Ascending aorta (tissue), 2 donors: ENCODE measurements around the gene C15orf39. TPM values are rescaled to one million over a fixed set of nuclear protein-coding genes. Genes with fewer than 3 reads are reported as not detected.

Experiments used
- DNase-seq, 2 donors: peaks; one replicate each; pipeline ENCODE4 v3.0.0-alpha.2; 2019; ENCODE audit warnings: low spot score in 2 of 2
- H3K27ac ChIP-seq, 2 donors: fragments of 200-600 bp; sonication (generic); one replicate each; pipeline ENCODE4 v1.5.1; 2016 to 2017; ENCODE audit warnings: mild to moderate bottlenecking in 1 of 2
- H3K27me3 ChIP-seq: fragments of 200-600 bp; sonication (generic); one replicate; pipeline ENCODE4 v1.5.1; 2017
- H3K36me3 ChIP-seq, 2 donors: fragments of 200-600 bp; sonication (generic); one replicate each; pipeline ENCODE4 v1.5.1; 2016
- H3K4me1 ChIP-seq, 2 donors: fragments of 200-600 bp; sonication (generic); one replicate each; pipeline ENCODE4 v1.5.1; 2016 to 2017; ENCODE audit warnings: mild to moderate bottlenecking in 1 of 2
- H3K4me3 ChIP-seq, 2 donors: fragments of 200-600 bp; sonication (generic); one replicate each; pipeline ENCODE4 v1.5.1; 2016 to 2017; ENCODE audit warnings: mild to moderate bottlenecking in 1 of 2
- H3K9me3 ChIP-seq, 2 donors: fragments of 200-600 bp; sonication (generic); one replicate each; pipeline ENCODE4 v1.5.1; 2016
- CTCF ChIP-seq, 3 experiments: fragments of 200-600 bp in 2 of 3; fragments of 450-650 bp in 1 of 3; sonication (generic) in 2 of 3; IDR thresholded peaks; one replicate each; pipeline ENCODE4 v1.5.1; 2016 to 2019; ENCODE audit warnings: antibody characterized with exemption in 3 of 3, mild to moderate bottlenecking in 1 of 3, moderate library complexity in 1 of 3
- intact Hi-C: fragments of 100-400 bp; cut with DNase I; formaldehyde crosslinking; loops from one replicate; pipeline ENCODE4 v1.15.1; 2023
- total RNA-seq: library from RNA; depleted of rRNA; stranded (reverse); fragments of >200 nt; gene quantifications from one replicate; pipeline ENCODE4 v1.1.0, GENCODE V29; 2016

C15orf39 gene
- 30.8 TPM for total RNA-seq

DNA sequence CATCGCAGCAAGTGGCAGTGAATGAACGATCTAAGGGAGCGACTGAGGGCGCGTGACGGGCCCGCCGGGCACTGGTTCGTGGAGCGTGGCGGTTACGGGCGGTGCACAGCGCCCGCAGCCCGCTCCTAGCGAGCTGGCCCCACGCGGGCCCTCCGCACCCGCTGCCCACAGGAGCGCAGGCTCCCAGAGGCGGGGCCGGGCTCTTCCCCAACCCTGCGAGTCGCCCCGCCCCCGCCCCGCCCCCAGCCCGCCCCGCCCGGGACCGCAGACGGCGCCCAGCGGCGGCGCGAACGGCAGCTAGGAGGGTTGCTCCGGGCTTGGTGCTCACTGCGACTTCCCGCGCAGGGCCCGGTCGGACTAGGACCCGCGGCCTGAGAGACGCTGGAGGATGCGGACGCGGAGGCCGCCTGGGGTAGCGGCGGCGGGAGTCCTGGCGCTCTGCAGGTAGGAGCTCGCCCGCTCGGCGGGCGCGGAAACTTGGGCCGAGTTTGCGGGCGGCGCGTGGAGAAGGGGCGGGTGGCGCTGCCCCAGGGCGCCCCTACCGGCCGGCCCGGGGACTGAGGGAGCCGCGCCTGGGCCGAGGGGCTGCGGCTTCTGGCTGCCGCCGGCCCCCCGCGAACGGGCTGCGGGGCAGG is at the start of gene C15orf39:
C15orf39 (plus strand) TSS at position 267 of the 635 bp plus-strand sequence. CDS start 4,167 bp downstream, outside the sequence.
- H3K27ac ChIP-seq = peak within 1 kb of the TSS; percentile 96 to 98
- peak in 1 of 2 donors; percentile 84 for DNase-seq
- peak; percentile 59 to 99 (median 75) for TF ChIP-seq CTCF (IDR thresholded peaks at IDR 0.05)
- H3K27me3 ChIP-seq = no peaks in the 10 kb centered on the region
- peaks cover 8 to 9% of the 10 kb centered on the region in 2 donors for H3K36me3 ChIP-seq
- H3K4me3 ChIP-seq = peak within 1 kb of the TSS; percentile 87 to 96
- no peaks in the 10 kb centered on the region for H3K9me3 ChIP-seq
- intact Hi-C loops = loop anchor here (1.0 to 10.0 kb wide), 5 partner anchors 23 to 253 kb away; partner anchors contain the start of genes PPCDC, RPP25 and SIN3A
- peaks cover 17 to 33% of the 10 kb centered on the region in 2 donors for H3K4me1 ChIP-seq

GRCh38 chr15:75152382-75153079 is 49.2 kb upstream of the C15orf39 start:
- Histone ChIP-seq H3K36me3 (no peaks in the 10 kb centered on the region), H3K4me1 (no peaks in the 10 kb centered on the region), H3K9me3 (no peaks in the 10 kb centered on the region), H3K27me3 (no peaks in the 10 kb centered on the region), H3K4me3 (no peak overlapping the region), H3K27ac (peak overlapping the region in 1 of 2 donors; percentile 5)
- DNase-seq = no peak
- TF ChIP-seq CTCF (IDR thresholded peaks at IDR 0.05) = no peak
- intact Hi-C loops = loop anchor here (5.0 kb wide), 1 partner anchor 50 kb away; the partner anchor contains the start of gene C15orf39

- H3K27ac ChIP-seq = no peak overlapping the region
- H3K4me3 ChIP-seq = no peak overlapping the region
- H3K27me3 ChIP-seq = no peaks in the 10 kb centered on the region
- H3K4me1 ChIP-seq = no peaks in the 10 kb centered on the region
- no peaks in the 10 kb centered on the region for H3K9me3 ChIP-seq
- DNase-seq = peak in 1 of 2 donors; percentile 12
- no peaks in the 10 kb centered on the region for H3K36me3 ChIP-seq
- no peak for TF ChIP-seq CTCF (IDR thresholded peaks at IDR 0.05)
- intact Hi-C loops = loop anchor here (5.0 kb wide), 1 partner anchor 49 kb away; the partner anchor contains the start of gene C15orf39
These were observed 48.6 kb upstream of the C15orf39 start for GRCh38 chr15:75153087-75153486.

- intact Hi-C loops = loop anchor here (5.0 kb wide), 1 partner anchor 49 kb away; the partner anchor contains the start of gene C15orf39
- Histone ChIP-seq H3K36me3 (no peaks in the 10 kb centered on the region), H3K9me3 (no peaks in the 10 kb centered on the region), H3K4me1 (no peaks in the 10 kb centered on the region), H3K4me3 (no peak overlapping the region), H3K27me3 (no peaks in the 10 kb centered on the region), H3K27ac (no peak overlapping the region)
- no peak for DNase-seq
- no peak for TF ChIP-seq CTCF (IDR thresholded peaks at IDR 0.05)
These were observed 48.0 kb upstream of the C15orf39 start for GRCh38 chr15:75153565-75154276.

- no peaks in the 10 kb centered on the region for H3K36me3 ChIP-seq
- no peak for TF ChIP-seq CTCF (IDR thresholded peaks at IDR 0.05)
- DNase-seq = no peak
These were observed 47.1 kb upstream of the C15orf39 start for GRCh38 chr15:75154461-75155062.

More at GRCh38 chr15:75154461-75155062, 47.1 kb upstream of the C15orf39 start:
- intact Hi-C loops = loop anchor here (5.0 kb wide), 1 partner anchor 48 kb away; the partner anchor contains the start of gene C15orf39
- no peak overlapping the region for H3K27ac ChIP-seq
- no peaks in the 10 kb centered on the region for H3K4me1 ChIP-seq
- no peaks in the 10 kb centered on the region for H3K27me3 ChIP-seq
- no peak overlapping the region for H3K4me3 ChIP-seq
- no peaks in the 10 kb centered on the region for H3K9me3 ChIP-seq
